ENCODE measurements around the gene MPPED2. TPM values are rescaled to one million over a fixed set of nuclear protein-coding genes. Genes with fewer than 3 reads are reported as not detected.

The MPPED2 gene, protein sequence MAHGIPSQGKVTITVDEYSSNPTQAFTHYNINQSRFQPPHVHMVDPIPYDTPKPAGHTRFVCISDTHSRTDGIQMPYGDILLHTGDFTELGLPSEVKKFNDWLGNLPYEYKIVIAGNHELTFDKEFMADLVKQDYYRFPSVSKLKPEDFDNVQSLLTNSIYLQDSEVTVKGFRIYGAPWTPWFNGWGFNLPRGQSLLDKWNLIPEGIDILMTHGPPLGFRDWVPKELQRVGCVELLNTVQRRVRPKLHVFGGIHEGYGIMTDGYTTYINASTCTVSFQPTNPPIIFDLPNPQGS
- total RNA-seq, result not detected in 2 replicates
- not detected in 2 replicates for polyA plus RNA-seq
- polyA plus RNA-seq (2011; cell fraction: cytosol; rRNA removed), result not detected in 2 replicates
- polyA plus RNA-seq (2011; cell fraction: nucleus; rRNA removed), result not detected in 2 replicates
- polyA plus RNA-seq (2012), result not detected in 2 replicates
- not detected in 2 replicates for polyA minus RNA-seq
- not detected for polyA minus RNA-seq (2011; cell fraction: cytosol; rRNA and poly(A)+ RNA removed)
- not detected in 2 replicates for polyA minus RNA-seq (2011; cell fraction: nucleus; rRNA and poly(A)+ RNA removed)
- Bru-seq, nascent RNA, result not detected
- BruChase-seq, experiment 1, labeled RNA remaining after a 6-hour chase, result percentile 0 among the genes with signal in this experiment
- BruChase-seq, experiment 2, labeled RNA remaining after a 2-hour chase, result not detected
- long read RNA-seq, result 0 reads

DNA sequence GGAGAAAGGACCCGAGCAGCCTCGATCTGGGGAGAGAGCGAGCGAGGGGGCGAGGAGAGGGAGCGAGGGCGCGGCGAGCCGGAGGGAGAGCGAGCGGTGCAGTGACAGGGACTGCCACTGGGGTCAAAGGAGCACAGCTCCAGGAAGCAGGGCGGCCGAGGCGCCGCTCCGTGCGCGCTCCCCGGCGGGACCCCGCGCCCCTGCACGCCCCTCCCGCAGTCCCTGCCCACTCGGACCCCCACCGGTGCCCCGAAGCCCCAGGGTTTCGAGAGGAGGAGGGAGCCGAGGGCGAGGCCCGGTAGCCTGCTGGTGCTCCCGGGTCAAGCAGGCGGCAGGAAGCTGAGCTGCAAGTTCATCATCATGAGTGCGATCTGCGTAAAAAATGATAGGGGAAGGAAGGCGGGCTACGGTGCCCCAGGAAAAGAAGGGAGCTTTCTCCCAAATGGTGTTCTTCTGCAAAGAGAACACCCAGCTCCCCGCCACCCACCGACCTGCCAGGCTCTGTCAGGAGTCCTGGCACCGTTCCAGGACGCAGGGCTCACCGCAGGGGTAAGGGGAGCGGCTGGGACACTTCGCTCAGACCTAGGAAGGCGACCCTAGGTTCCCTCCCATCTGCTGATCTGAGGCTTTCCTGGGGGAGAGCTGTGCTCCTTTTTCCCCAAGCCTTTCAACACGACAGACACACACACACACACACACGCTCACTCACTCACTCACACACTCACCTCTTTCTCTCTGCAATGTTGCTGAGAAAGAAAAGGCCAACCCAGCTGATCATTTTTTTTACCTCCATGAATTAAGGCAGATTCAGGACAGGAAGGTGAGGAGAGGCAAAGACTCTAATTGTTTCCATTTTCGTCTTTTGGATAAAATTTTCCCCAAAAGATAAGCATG lies at the start of gene MPPED2:
Gene MPPED2 (minus strand): TSS at position 103 of the 894 bp plus-strand sequence. CDS start 5,980 bp downstream, outside the sequence.
- no peak within 1 kb of the TSS for H3K4me3 ChIP-seq (replicated peaks in 1 of 3; ENCODE audit: insufficient read depth in 1 of 3, low read depth in 1 of 3, low read length in 3 of 3)
- no peak for FAIRE-seq
- no peak for TF ChIP-seq JUN (IDR thresholded peaks at IDR 0.05; ENCODE audit: borderline replicate concordance, insufficient read depth, insufficient read length, low read depth)
- TF ChIP-seq POLR2A (IDR thresholded peaks at IDR 0.05; ENCODE audit: low read depth, low read length), result no peak
- no peak for TF ChIP-seq MYC (IDR thresholded peaks at IDR 0.05; ENCODE audit: low read depth, low read length)
- TF ChIP-seq, protein P1, sequence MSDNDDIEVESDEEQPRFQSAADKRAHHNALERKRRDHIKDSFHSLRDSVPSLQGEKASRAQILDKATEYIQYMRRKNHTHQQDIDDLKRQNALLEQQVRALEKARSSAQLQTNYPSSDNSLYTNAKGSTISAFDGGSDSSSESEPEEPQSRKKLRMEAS (IDR thresholded peaks at IDR 0.05; ENCODE audit: insufficient read depth, insufficient read length), result no peak
- no peak for TF ChIP-seq GATA2 (IDR thresholded peaks at IDR 0.05; ENCODE audit: insufficient read depth, insufficient read length, low read depth, low read length)
- TF ChIP-seq FOS (IDR thresholded peaks at IDR 0.05; ENCODE audit: borderline replicate concordance, insufficient read depth, low read length), result no peak
- TF ChIP-seq POLR2AphosphoS5 (IDR thresholded peaks at IDR 0.05; ENCODE audit: insufficient read depth, low read depth, low read length), result no peak
- TF ChIP-seq, protein P2, sequence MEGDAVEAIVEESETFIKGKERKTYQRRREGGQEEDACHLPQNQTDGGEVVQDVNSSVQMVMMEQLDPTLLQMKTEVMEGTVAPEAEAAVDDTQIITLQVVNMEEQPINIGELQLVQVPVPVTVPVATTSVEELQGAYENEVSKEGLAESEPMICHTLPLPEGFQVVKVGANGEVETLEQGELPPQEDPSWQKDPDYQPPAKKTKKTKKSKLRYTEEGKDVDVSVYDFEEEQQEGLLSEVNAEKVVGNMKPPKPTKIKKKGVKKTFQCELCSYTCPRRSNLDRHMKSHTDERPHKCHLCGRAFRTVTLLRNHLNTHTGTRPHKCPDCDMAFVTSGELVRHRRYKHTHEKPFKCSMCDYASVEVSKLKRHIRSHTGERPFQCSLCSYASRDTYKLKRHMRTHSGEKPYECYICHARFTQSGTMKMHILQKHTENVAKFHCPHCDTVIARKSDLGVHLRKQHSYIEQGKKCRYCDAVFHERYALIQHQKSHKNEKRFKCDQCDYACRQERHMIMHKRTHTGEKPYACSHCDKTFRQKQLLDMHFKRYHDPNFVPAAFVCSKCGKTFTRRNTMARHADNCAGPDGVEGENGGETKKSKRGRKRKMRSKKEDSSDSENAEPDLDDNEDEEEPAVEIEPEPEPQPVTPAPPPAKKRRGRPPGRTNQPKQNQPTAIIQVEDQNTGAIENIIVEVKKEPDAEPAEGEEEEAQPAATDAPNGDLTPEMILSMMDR (IDR thresholded peaks at IDR 0.05; ENCODE audit: extremely low read depth in 1 of 2, insufficient read depth in 1 of 2, low read depth in 1 of 2, low read length in 2 of 2), result no peak
- no peak for TF ChIP-seq EZH2 (IDR thresholded peaks at IDR 0.05; ENCODE audit: borderline replicate concordance, low read depth, low read length, severe bottlenecking)
- dilution Hi-C loops (cut with MboI; ENCODE audit: extremely low pct_ligation_motif_present, low sequenced_read_pairs) (no loop called here), intact Hi-C loops (cut with micrococcal nuclease) (no loop called here)
- no peaks in the 10 kb centered on the region for H3K9me3 ChIP-seq (replicated peaks; ENCODE audit: control insufficient read depth, insufficient read depth, low read length)
- no peaks in the 10 kb centered on the region for H3K36me3 ChIP-seq (ENCODE audit: control insufficient read depth in 2 of 2, extremely low read depth in 1 of 2, insufficient read depth in 2 of 2, low read length in 2 of 2)
- no peaks in the 10 kb centered on the region for H3K9me1 ChIP-seq (replicated peaks; ENCODE audit: control insufficient read depth, extremely low read depth, insufficient read depth, low read length)
- H3K27me3 ChIP-seq (ENCODE audit: control insufficient read depth in 2 of 2, insufficient read depth in 2 of 2, low read length in 2 of 2), result peaks cover 37 to 49% of the 10 kb centered on the region in 2 experiments
- BruUV-seq (replicated peaks), result no TSS peak
- H3K4me1 ChIP-seq (ENCODE audit: control insufficient read depth, extremely low read depth, insufficient read depth, low read length), result no peaks in the 10 kb centered on the region
- no peak within 1 kb of the TSS for H3K4me2 ChIP-seq (ENCODE audit: insufficient read depth, low read length)
- no peak within 1 kb of the TSS for H3K9ac ChIP-seq (replicated peaks; ENCODE audit: extremely low read depth, insufficient read depth, low read length)
- no peaks in the 10 kb centered on the region for H4K20me1 ChIP-seq (replicated peaks; ENCODE audit: control insufficient read depth, extremely low read depth, insufficient read depth, low read length)
- H3K27ac ChIP-seq (ENCODE audit: insufficient read depth, low read depth, low read length), result no peak within 1 kb of the TSS
- H2AFZ ChIP-seq (ENCODE audit: low read depth, low read length), result no peak within 1 kb of the TSS
- POLR2A ChIA-PET, result interaction anchor here (0.7 kb wide), 1 partner anchor 945 kb away, joined by 3 read pairs; no protein-coding TSS in a partner anchor
- no peaks in the 10 kb centered on the region for H3K79me2 ChIP-seq (ENCODE audit: control insufficient read depth, insufficient read depth, low read length)
- CTCF ChIA-PET, result no interaction called here
- DNase-seq (ENCODE audit: low read depth, low spot score), result no peak
